WTC11 (cell line): ENCODE data around the gene NADK2.

Experiments used
- AFF4 ChIP-seq: sonication (generic); formaldehyde crosslinking; IDR thresholded peaks from 2 replicates; pipeline ENCODE4 v1.8.1; 2023; ENCODE audit warnings: mild to moderate bottlenecking, missing genetic modification reagents, borderline replicate concordance
- CTCF ChIP-seq: fragments of 200-600 bp; IDR thresholded peaks from 2 replicates; pipeline ENCODE4 v1.8.0; 2022; ENCODE audit warnings: antibody characterized with exemption
- JAZF1 ChIP-seq: fragments of 250-450 bp; sonication (Bioruptor Pico); IDR thresholded peaks from 2 replicates; pipeline ENCODE4 v1.9.0; 2021; ENCODE audit warnings: moderate library complexity, mild to moderate bottlenecking, inconsistent platforms
- JUN ChIP-seq: sonication (generic); formaldehyde crosslinking; IDR thresholded peaks from 2 replicates; pipeline ENCODE4 v1.8.0; 2023; ENCODE audit warnings: mild to moderate bottlenecking, missing genetic modification reagents
- NFE2L1 ChIP-seq: sonication (generic); formaldehyde crosslinking; IDR thresholded peaks from 2 replicates; pipeline ENCODE4 v1.8.1; 2023; ENCODE audit warnings: missing genetic modification reagents
- STAT6 ChIP-seq: sonication (generic); formaldehyde crosslinking; conservative IDR thresholded peaks from 2 replicates; pipeline ENCODE4 v1.8.1; 2023; ENCODE audit warnings: mild to moderate bottlenecking, low read depth, missing genetic modification reagents, moderate library complexity
- ZNF138 ChIP-seq: sonication (generic); formaldehyde crosslinking; conservative IDR thresholded peaks from 2 replicates; pipeline ENCODE4 v1.8.1; 2022; ENCODE audit warnings: mild to moderate bottlenecking, moderate library complexity, missing genetic modification reagents

- TF ChIP-seq ZNF138 (CRISPR knock-in tag) (no peak), CTCF (no peak), AFF4 (no peak), JAZF1 (CRISPR knock-in tag) (no peak), STAT6 (CRISPR knock-in tag) (no peak), JUN (CRISPR knock-in tag) (no peak), NFE2L1 (CRISPR knock-in tag) (no peak)
Measured at GRCh38 chr5:36230151-36230790, 11.5 kb downstream of the NADK2 start.
